Gastroesophageal sphincter (tissue), 4 donors: ENCODE results near the gene SCYGR3. TPM values are rescaled to one million over a fixed set of nuclear protein-coding genes. Genes with fewer than 3 reads are reported as not detected.

Experiments
- ATAC-seq: fragments of 150-250 bp; one replicate; pipeline ENCODE4 v1.9.1; 2016; ENCODE audit warnings: mild to moderate bottlenecking, moderate library complexity
- H3K27ac ChIP-seq, 4 donors: fragments of 200-600 bp; sonication (generic) in 3 of 4; 1 replicate in 3 of 4; 2 replicates in 1 of 4; pipeline ENCODE4 v1.5.1; 2016 to 2019
- H3K27me3 ChIP-seq: fragments of 200-600 bp; sonication (generic); one replicate; pipeline ENCODE4 v1.5.1; 2019
- H3K36me3 ChIP-seq, 2 donors: fragments of 200-600 bp; sonication (generic); one replicate each; pipeline ENCODE4 v1.5.1; 2019; ENCODE audit warnings: control low read depth in 1 of 2
- H3K4me1 ChIP-seq, 3 donors: fragments of 200-600 bp; sonication (generic); 1 replicate in 2 of 3; 2 replicates in 1 of 3; pipeline ENCODE4 v1.5.1; 2016 to 2019; ENCODE audit warnings: control low read depth in 2 of 3
- H3K4me3 ChIP-seq, 2 donors: fragments of 200-600 bp; sonication (generic); one replicate each; pipeline ENCODE4 v1.5.1; 2019; ENCODE audit warnings: mild to moderate bottlenecking in 1 of 2, moderate library complexity in 1 of 2
- H3K9me3 ChIP-seq, 3 donors: fragments of 200-600 bp; sonication (generic); one replicate each; pipeline ENCODE4 v1.5.1; 2017 to 2019; ENCODE audit warnings: control low read depth in 2 of 3
- CTCF ChIP-seq, 4 experiments: fragments of 200-600 bp in 2 of 4; fragments of 450-650 bp in 2 of 4; sonication (generic) in 1 of 4; IDR thresholded peaks; one replicate each; pipeline ENCODE4 v1.5.1; 2017 to 2019; ENCODE audit warnings: antibody characterized with exemption in 4 of 4, mild to moderate bottlenecking in 2 of 4, moderate library complexity in 2 of 4
- EP300 ChIP-seq: sonication (generic); formaldehyde crosslinking; IDR thresholded peaks from one replicate; pipeline ENCODE4 v1.6.1; 2017; ENCODE audit warnings: antibody characterized with exemption, mild to moderate bottlenecking
- POLR2A ChIP-seq, 2 donors: fragments of 450-650 bp; IDR thresholded peaks; one replicate each; pipeline ENCODE4 v1.6.1; 2017; ENCODE audit warnings: antibody characterized with exemption in 2 of 2, mild to moderate bottlenecking in 2 of 2, moderate library complexity in 1 of 2
- POLR2AphosphoS5 ChIP-seq: sonication (generic); formaldehyde crosslinking; IDR thresholded peaks from one replicate; pipeline ENCODE4 v1.6.1; 2017; ENCODE audit warnings: antibody characterized with exemption
- WGBS, 2 donors: methylation state at CpG; one replicate each; pipeline ENCODE4 v1.1.5; 2018; ENCODE audit warnings: low coverage in 1 of 2; 5-methylcytosine and 5-hydroxymethylcytosine counted together
- total RNA-seq, 4 donors: library from RNA; depleted of rRNA; stranded (reverse); fragments of >200 nt; gene quantifications; one replicate each; pipeline ENCODE4 v1.1.0, GENCODE V29; 2016

Gene SCYGR3
- total RNA-seq, 4 donors from 2014 or later = not detected

GRCh38 chr2:227615181-227615580 is 541 bp upstream of the SCYGR3 start:
- no peaks in the 10 kb centered on the region for H3K36me3 ChIP-seq
- TF ChIP-seq CTCF (IDR thresholded peaks at IDR 0.05) (no peak), POLR2A (IDR thresholded peaks at IDR 0.05) (no peak), EP300 (no peak), POLR2AphosphoS5 (no peak)
- H3K4me1 ChIP-seq = no peaks in the 10 kb centered on the region
- ATAC-seq = no peak
- H3K27me3 ChIP-seq = peaks cover 3% of the 10 kb centered on the region
- no peaks in the 10 kb centered on the region for H3K9me3 ChIP-seq
- no peak overlapping the region for H3K4me3 ChIP-seq
- H3K27ac ChIP-seq = no peak overlapping the region
- 60 to 82% methylated on average over 1 to 4 of the region's 4 CpGs for WGBS, 2 donors

DNA sequence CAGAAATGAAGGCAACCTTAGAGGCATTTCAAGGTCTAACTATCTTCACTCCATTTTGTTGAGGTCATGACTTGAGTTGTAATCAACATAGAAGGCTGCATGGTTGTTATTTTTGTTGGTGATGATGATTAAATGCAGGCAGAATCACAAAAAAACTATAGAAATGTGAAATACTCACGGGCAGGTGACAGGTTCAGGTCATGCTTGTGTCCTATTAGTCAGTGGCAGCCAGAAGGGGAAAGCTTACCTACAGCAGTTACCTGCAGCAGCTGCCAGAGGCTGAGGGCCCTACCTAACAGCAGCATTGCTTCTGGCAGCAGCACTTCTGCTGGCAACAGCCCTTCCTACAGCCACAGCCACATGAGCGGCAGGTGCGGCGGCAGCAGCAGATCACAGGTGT is 394 bp downstream of the SCYGR3 start:
- Histone ChIP-seq H3K36me3 (no peaks in the 10 kb centered on the region), H3K27ac (no peak overlapping the region), H3K4me1 (no peaks in the 10 kb centered on the region), H3K27me3 (peaks cover 3% of the 10 kb centered on the region), H3K9me3 (no peaks in the 10 kb centered on the region), H3K4me3 (no peak overlapping the region)
- 50 to 80% methylated on average over 1 of the region's 4 CpGs for WGBS, 2 donors
- TF ChIP-seq EP300 (no peak), POLR2AphosphoS5 (no peak), CTCF (IDR thresholded peaks at IDR 0.05) (no peak), POLR2A (IDR thresholded peaks at IDR 0.05) (no peak)
- ATAC-seq = no peak

DNA sequence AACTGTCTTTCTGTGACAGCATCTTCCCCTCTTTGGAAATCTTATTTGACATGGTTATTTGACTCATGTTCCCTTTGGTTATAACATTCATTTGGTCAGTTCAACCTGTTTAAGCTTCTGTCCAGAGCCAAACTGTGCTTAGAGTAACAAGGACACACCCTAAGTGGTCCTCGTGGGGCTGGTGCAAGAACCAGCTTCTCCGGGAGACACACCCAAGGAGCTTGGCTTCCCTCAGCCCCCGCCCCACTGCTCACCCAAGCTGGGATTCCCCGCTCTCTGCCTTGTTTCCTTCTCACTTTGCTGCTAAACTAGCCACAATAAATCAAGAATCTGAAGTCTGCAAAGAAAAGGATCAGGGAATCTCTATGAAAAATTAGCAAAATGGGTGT is 1.4 kb downstream of the SCYGR3 start:
- Histone ChIP-seq H3K4me3 (no peak overlapping the region), H3K36me3 (no peaks in the 10 kb centered on the region), H3K27me3 (peaks cover 3% of the 10 kb centered on the region), H3K9me3 (no peaks in the 10 kb centered on the region), H3K4me1 (no peaks in the 10 kb centered on the region), H3K27ac (no peak overlapping the region)
- no peak for ATAC-seq
- TF ChIP-seq EP300 = no peak
- whole genome bisulfite sequencing, 2 donors = 69% methylated on average over 4 of the region's 4 CpGs; no CpG with 5 or more reads in 1 of the 2 donors

GRCh38 chr2:227612546-227613271 is 1.9 kb downstream of the SCYGR3 start:
- Histone ChIP-seq H3K36me3 (no peaks in the 10 kb centered on the region), H3K27ac (no peak overlapping the region), H3K27me3 (peaks cover 3% of the 10 kb centered on the region), H3K4me3 (no peak overlapping the region), H3K4me1 (no peaks in the 10 kb centered on the region), H3K9me3 (no peaks in the 10 kb centered on the region)
- WGBS, 2 donors = 66 to 79% methylated on average over 6 to 7 of the region's 11 CpGs
- no peak for ATAC-seq
- TF ChIP-seq POLR2AphosphoS5 = no peak
- TF ChIP-seq POLR2A (IDR thresholded peaks at IDR 0.05) = no peak
- TF ChIP-seq CTCF (IDR thresholded peaks at IDR 0.05) = no peak
- TF ChIP-seq EP300 = no peak

GRCh38 chr2:227610123-227610522 is 4.5 kb downstream of the SCYGR3 start:
- TF ChIP-seq CTCF (IDR thresholded peaks at IDR 0.05) (no peak), POLR2A (IDR thresholded peaks at IDR 0.05) (no peak), POLR2AphosphoS5 (no peak), EP300 (no peak)
- Histone ChIP-seq H3K27me3 (peaks cover 3% of the 10 kb centered on the region), H3K4me3 (no peak overlapping the region), H3K9me3 (no peaks in the 10 kb centered on the region), H3K27ac (no peak overlapping the region), H3K4me1 (no peaks in the 10 kb centered on the region), H3K36me3 (no peaks in the 10 kb centered on the region)
- WGBS, 2 donors = 86 to 90% methylated on average over 2 of the region's 2 CpGs
- no peak for ATAC-seq
